Mucosa of descending colon (tissue), 3 donors: ENCODE data around the gene MED13L. TPM values are rescaled to one million over a fixed set of nuclear protein-coding genes. Genes with fewer than 3 reads are reported as not detected.

ENCODE experiments used
- ATAC-seq: fragments of 200-7000 bp; cut with Tn5 transposase; one replicate; pipeline ENCODE4 v1.9.1; 2020; ENCODE audit warnings: mild to moderate bottlenecking, moderate library complexity
- DNase-seq, 3 donors: peaks; one replicate each; pipeline ENCODE4 v3.0.0-alpha.2; 2020
- H3K36me3 ChIP-seq: fragments of 200-600 bp; one replicate; pipeline ENCODE4 v1.8.0; 2021; ENCODE audit warnings: low read depth, mild to moderate bottlenecking
- H3K4me1 ChIP-seq: fragments of 200-600 bp; one replicate; pipeline ENCODE4 v1.8.0; 2021; ENCODE audit warnings: low read depth, mild to moderate bottlenecking
- H3K4me3 ChIP-seq: fragments of 200-600 bp; one replicate; pipeline ENCODE4 v1.8.0; 2021; ENCODE audit warnings: mild to moderate bottlenecking
- H3K9me3 ChIP-seq: fragments of 200-600 bp; one replicate; pipeline ENCODE4 v1.8.0; 2021; ENCODE audit warnings: mild to moderate bottlenecking
- CTCF ChIP-seq: fragments of 200-600 bp; IDR thresholded peaks from one replicate; pipeline ENCODE4 v1.8.0; 2022; ENCODE audit warnings: antibody characterized with exemption, mild to moderate bottlenecking
- intact Hi-C, 2 donors: fragments of 100-400 bp; cut with DNase I in 1 of 2; cut with micrococcal nuclease in 1 of 2; formaldehyde crosslinking; loops; one replicate each; pipeline versions ENCODE4 v1.11.0 to v1.11.1; 2022; cut with DNase I, micrococcal nuclease
- total RNA-seq, 3 donors: library from RNA; stranded (reverse); fragmentation: NEBNext Ultra II Directional in 2 of 3; extraction: Animal tissue kit (Norgen Biotek cat#: 25700) in 2 of 3; gene quantifications; one replicate each; pipeline versions ENCODE4 v1.2.1 to v1.2.4, GENCODE V29; 2021 to 2023
- donor health status: DM: no; HTN: no; CAD: no; lungs with moderate emphysema.
- donor health status: DM: no; HTN: no; CAD: no.
- donor health status: DM: no; HTN: yes; CAD: no.

MED13L gene
- total RNA-seq, 3 donors from 2014 or later, result 96.9 to 165 (median 135) TPM

- DNase-seq (no peak), ATAC-seq (no peak)
- intact Hi-C loops, result no loop called here
- no peak overlapping the region for H3K4me3 ChIP-seq
- H3K4me1 ChIP-seq, result peaks cover 8% of the 10 kb centered on the region
- TF ChIP-seq CTCF, result no peak
- H3K9me3 ChIP-seq, result no peaks in the 10 kb centered on the region
- no peaks in the 10 kb centered on the region for H3K36me3 ChIP-seq
Measured at GRCh38 chr12:116068371-116068770, 209.1 kb downstream of the MED13L start.

- ATAC-seq, result no peak
- intact Hi-C loops, result no loop called here
- H3K4me1 ChIP-seq, result peaks cover 8% of the 10 kb centered on the region
- no peaks in the 10 kb centered on the region for H3K36me3 ChIP-seq
- no peak for TF ChIP-seq CTCF
- no peaks in the 10 kb centered on the region for H3K9me3 ChIP-seq
- DNase-seq, result no peak
- no peak overlapping the region for H3K4me3 ChIP-seq
Measured at GRCh38 chr12:116067892-116068291, 209.6 kb downstream of the MED13L start.

GRCh38 chr12:116066381-116067230 lies 210.9 kb downstream of the MED13L start:
- peak; percentile 68 for TF ChIP-seq CTCF
- peak; percentile 89 for ATAC-seq
- peak in 2 of 3 donors; percentile 53 to 62 for DNase-seq
- H3K4me1 ChIP-seq, result peaks cover 8% of the 10 kb centered on the region
- no peak overlapping the region for H3K4me3 ChIP-seq
- H3K36me3 ChIP-seq, result no peaks in the 10 kb centered on the region
- no peaks in the 10 kb centered on the region for H3K9me3 ChIP-seq
- intact Hi-C loops, result no loop called here

GRCh38 chr12:116065606-116066005 lies 211.9 kb downstream of the MED13L start:
- Histone ChIP-seq H3K4me1 (peaks cover 8% of the 10 kb centered on the region), H3K36me3 (no peaks in the 10 kb centered on the region), H3K9me3 (no peaks in the 10 kb centered on the region), H3K4me3 (no peak overlapping the region)
- DNase-seq (no peak), ATAC-seq (no peak)
- no peak for TF ChIP-seq CTCF
- intact Hi-C loops, result no loop called here

- Histone ChIP-seq H3K4me3 (no peak overlapping the region), H3K36me3 (no peaks in the 10 kb centered on the region), H3K4me1 (peaks cover 8% of the 10 kb centered on the region), H3K9me3 (no peaks in the 10 kb centered on the region)
- DNase-seq, result no peak
- TF ChIP-seq CTCF, result no peak
- ATAC-seq, result no peak
- intact Hi-C loops, result no loop called here
Measured at GRCh38 chr12:116064493-116064892, 213.0 kb downstream of the MED13L start.
